IMR-90 (cell line): Measurements from ENCODE around the gene FIBCD1. TPM values are rescaled to one million over a fixed set of nuclear protein-coding genes. Genes with fewer than 3 reads are reported as not detected.

Experiments used
- ATAC-seq: fragments of 200-7000 bp; cut with Tn5 transposase; 2 replicates; pipeline ENCODE4 v1.9.1; 2020; ENCODE audit warnings: low read depth, mild to moderate bottlenecking, moderate library complexity
- BruUV-seq: library from RNA; stranded (reverse); fragments of 400-500 nt; replicated peaks from 2 replicates; lab custom pipeline; 2021; lab: Mats Ljungman, UMichigan
- CTCF ChIA-PET: fragments of 300-600 bp; formaldehyde crosslinking; extraction: SDS; loops from one replicate; lab custom pipeline; 2021; ENCODE audit warnings: antibody characterized with exemption; lab: Yijun Ruan, JAX
- POLR2A ChIA-PET: fragments of 300-600 bp; sonication (Branson Sonifier 250); formaldehyde crosslinking; loops from one replicate; lab custom pipeline; 2022; ENCODE audit warnings: antibody characterized with exemption; ENCODE audit not compliant: unreplicated experiment; lab: Charles Lee
- DNase-seq: peaks from one replicate; pipeline ENCODE4 v3.0.0; 2013
- H2AFZ ChIP-seq: replicated peaks from 2 replicates; pipeline ENCODE3; 2013; ENCODE audit warnings: low read length, mild to moderate bottlenecking; ENCODE audit not compliant: poor library complexity
- H2AK5ac ChIP-seq: 2 replicates; pipeline ENCODE4 v1.6.1; 2013; ENCODE audit warnings: low read depth, low read length, inconsistent platforms
- H2AK9ac ChIP-seq: replicated peaks from 2 replicates; pipeline ENCODE3; 2013; ENCODE audit warnings: mild to moderate bottlenecking, low read depth, low read length, moderate library complexity; ENCODE audit not compliant: poor library complexity
- H2BK120ac ChIP-seq: 2 replicates; pipeline ENCODE4 v1.6.1; 2013; ENCODE audit warnings: low read depth, low read length, inconsistent platforms
- H2BK15ac ChIP-seq: 3 replicates; pipeline ENCODE4 v1.6.1; 2013; ENCODE audit warnings: low read depth, low read length, inconsistent platforms
- H2BK20ac ChIP-seq: 2 replicates; pipeline ENCODE4 v1.6.1; 2013; ENCODE audit warnings: low read depth, mild to moderate bottlenecking, inconsistent platforms, low read length, moderate library complexity
- H2BK5ac ChIP-seq: 2 replicates; pipeline ENCODE4 v1.6.1; 2013; ENCODE audit warnings: mild to moderate bottlenecking, low read depth, low read length, inconsistent platforms; ENCODE audit not compliant: poor library complexity, severe bottlenecking
- H3K14ac ChIP-seq: replicated peaks from 2 replicates; pipeline ENCODE4 v1.6.1; 2013; ENCODE audit warnings: low read depth, low read length, inconsistent platforms
- H3K18ac ChIP-seq: 2 replicates; pipeline ENCODE4 v1.6.1; 2013; ENCODE audit warnings: low read depth, low read length, control low read depth
- H3K23ac ChIP-seq: 2 replicates; pipeline ENCODE4 v1.6.1; 2013; ENCODE audit warnings: low read depth, low read length, inconsistent platforms
- H3K27ac ChIP-seq: 2 replicates; pipeline ENCODE4 v1.5.1; 2013; ENCODE audit warnings: mild to moderate bottlenecking, control low read depth, low read length; ENCODE audit not compliant: insufficient read depth
- H3K27me3 ChIP-seq: 2 replicates; pipeline ENCODE4 v1.6.1; 2013; ENCODE audit warnings: low read length; ENCODE audit not compliant: control insufficient read depth, insufficient read depth
- H3K36me3 ChIP-seq: 2 replicates; pipeline ENCODE4 v1.6.1; 2013; ENCODE audit warnings: low read length, mixed read lengths; ENCODE audit not compliant: control insufficient read depth, insufficient read depth
- H3K4ac ChIP-seq: 2 replicates; pipeline ENCODE4 v1.6.1; 2013; ENCODE audit warnings: low read depth, low read length, inconsistent platforms
- H3K4me1 ChIP-seq: 2 replicates; pipeline ENCODE4 v1.6.1; 2013; ENCODE audit warnings: low read length, mixed read lengths; ENCODE audit not compliant: control insufficient read depth, insufficient read depth
- H3K4me2 ChIP-seq: 2 replicates; pipeline ENCODE4 v1.6.1; 2013; ENCODE audit warnings: low read depth, mild to moderate bottlenecking, control low read depth, low read length, moderate library complexity
- H3K4me3 ChIP-seq: 2 replicates; pipeline ENCODE4 v1.5.1; 2013; ENCODE audit warnings: low read depth, mild to moderate bottlenecking, control low read depth, low read length, moderate library complexity; ENCODE audit not compliant: insufficient read depth
- H3K56ac ChIP-seq: 2 replicates; pipeline ENCODE4 v1.6.1; 2013; ENCODE audit warnings: low read length, inconsistent platforms; ENCODE audit not compliant: insufficient read depth; ENCODE audit errors: extremely low read depth
- H3K79me1 ChIP-seq, 2 experiments: 2 replicates each; pipeline ENCODE4 v1.6.1; 2013; ENCODE audit warnings: low read length in 2 of 2, inconsistent platforms in 1 of 2, low read depth in 1 of 2
- H3K9ac ChIP-seq: 2 replicates; pipeline ENCODE4 v1.6.1; 2013; ENCODE audit warnings: low read depth, low read length, control low read depth
- H3K9me1 ChIP-seq: 2 replicates; pipeline ENCODE4 v1.6.1; 2013; ENCODE audit warnings: low read length, inconsistent platforms; ENCODE audit not compliant: insufficient read depth
- H3K9me3 ChIP-seq: 2 replicates; pipeline ENCODE4 v1.6.1; 2013; ENCODE audit warnings: low read length; ENCODE audit not compliant: control insufficient read depth, insufficient read depth
- H4K20me1 ChIP-seq: 2 replicates; pipeline ENCODE4 v1.6.1; 2013; ENCODE audit warnings: low read length, inconsistent platforms; ENCODE audit not compliant: insufficient read depth
- H4K5ac ChIP-seq: 2 replicates; pipeline ENCODE4 v1.6.1; 2013; ENCODE audit warnings: mild to moderate bottlenecking, low read depth, low read length, control low read depth
- H4K8ac ChIP-seq, 2 experiments: 2 replicates each; pipeline ENCODE4 v1.6.1; 2013; ENCODE audit warnings: low read depth in 2 of 2, low read length in 2 of 2, control low read depth in 1 of 2, inconsistent platforms in 1 of 2
- H4K91ac ChIP-seq: 2 replicates; pipeline ENCODE4 v1.6.1; 2013; ENCODE audit warnings: low read depth, low read length, inconsistent platforms; ENCODE audit not compliant: insufficient read depth
- CEBPB ChIP-seq: IDR thresholded peaks from 2 replicates; pipeline ENCODE4 v1.6.1; 2012; ENCODE audit warnings: low read depth, low read length, improper control_type of control experiment
- MAFK ChIP-seq: IDR thresholded peaks from 2 replicates; pipeline ENCODE4 v1.6.1; 2012; ENCODE audit warnings: low read depth, low read length, improper control_type of control experiment
- MXI1 ChIP-seq: IDR thresholded peaks from 2 replicates; pipeline ENCODE4 v1.6.1; 2012; ENCODE audit warnings: low read depth, mild to moderate bottlenecking, low read length, moderate library complexity, borderline replicate concordance
- RAD21 ChIP-seq: IDR thresholded peaks from 2 replicates; pipeline ENCODE4 v1.6.1; 2012; ENCODE audit warnings: low read length, improper control_type of control experiment
- whole genome bisulfite sequencing, 2 experiments: methylation state at CpG; one replicate each; pipeline versions ENCODE4 v1.1.5 to v1.1.7; 2013; ENCODE audit warnings: missing lambda C conversion rate in 2 of 2; ENCODE audit not compliant: insufficient read length in 1 of 2; ENCODE audit errors: extremely low coverage in 2 of 2; 5-methylcytosine and 5-hydroxymethylcytosine counted together
- dilution Hi-C: fragments of 300-500 bp; cut with HindIII; formaldehyde crosslinking; loops from one replicate; pipeline ENCODE4 v1.14.3; 2018; ENCODE audit warnings: low sequenced_read_pairs; ENCODE audit not compliant: unreplicated experiment
- in situ Hi-C: fragments of 300-500 bp; cut with MboI; formaldehyde crosslinking; loops from 3 replicates; pipeline ENCODE4 v1.14.3; 2019; ENCODE audit warnings: low sequenced_read_pairs, inconsistent platforms, mixed read lengths
- intact Hi-C: fragments of 100-400 bp; cut with micrococcal nuclease; formaldehyde crosslinking; loops from 2 replicates; pipeline ENCODE4 v1.10.0; 2022
- polyA plus RNA-seq, 3 experiments: library from polyadenylated mRNA; depleted of rRNA; stranded (reverse); fragments of >200 nt; gene quantifications; 2 replicates each; pipeline ENCODE4 v1.2.3, GENCODE V29; 2012; ENCODE audit warnings: low replicate concordance in 1 of 3
- total RNA-seq: library from RNA; depleted of rRNA; stranded (reverse); fragments of >200 nt; gene quantifications from 2 replicates; pipeline ENCODE4 v1.2.3, GENCODE V29; 2012
- TF ChIP-seq, protein P1 (sequence below): fragments of 150-350 bp; IDR thresholded peaks from 2 replicates; pipeline ENCODE4 v1.6.1; 2016; ENCODE audit warnings: low read depth, mild to moderate bottlenecking, low read length, moderate library complexity, borderline replicate concordance

The FIBCD1 gene
- total and polyA plus RNA-seq, 2 of the 4 experiments (the other 2 are of a cell fraction), result 1.1 to 10.1 TPM

DNA sequence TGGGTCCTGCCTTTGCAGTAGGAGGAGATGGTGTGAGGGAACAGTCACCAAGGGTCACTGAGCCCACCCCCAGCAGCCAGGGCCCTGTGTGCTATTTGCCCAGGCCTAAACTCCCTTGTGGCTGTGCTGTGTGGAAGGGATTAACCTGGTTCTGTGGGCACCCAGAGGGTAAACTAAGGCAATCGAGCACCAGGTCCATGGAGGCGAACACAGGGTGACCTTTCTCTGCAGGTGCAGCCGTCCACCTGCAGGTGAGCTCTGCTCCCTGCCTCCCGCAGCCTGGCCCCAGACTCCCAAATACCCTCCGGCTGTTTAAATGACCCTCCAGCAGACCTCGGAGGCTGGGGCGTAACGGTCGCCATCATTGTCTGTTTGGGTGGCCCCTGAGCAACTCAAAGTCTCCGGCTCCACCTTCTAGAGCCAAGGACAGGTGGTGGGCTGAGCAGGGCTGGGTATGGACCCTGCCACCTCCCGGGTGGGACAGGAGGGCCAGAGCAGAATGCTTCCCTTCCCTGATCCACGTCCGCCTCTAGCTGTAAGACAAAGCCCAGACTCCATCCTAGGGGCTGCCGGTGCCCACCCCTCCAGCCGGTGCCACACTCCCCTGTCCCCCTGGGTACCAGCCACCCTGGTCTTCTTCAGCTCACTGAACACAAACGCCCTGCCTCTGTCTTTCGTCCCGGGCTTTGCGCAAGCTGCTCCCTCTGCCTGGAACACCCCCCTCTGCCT lies 34.1 kb upstream of the FIBCD1 start:
- TF ChIP-seq MAFK, result no peak
- TF ChIP-seq MXI1, result no peak
- TF ChIP-seq CEBPB, result no peak
- no peak for TF ChIP-seq RAD21
- TF ChIP-seq, protein P1, sequence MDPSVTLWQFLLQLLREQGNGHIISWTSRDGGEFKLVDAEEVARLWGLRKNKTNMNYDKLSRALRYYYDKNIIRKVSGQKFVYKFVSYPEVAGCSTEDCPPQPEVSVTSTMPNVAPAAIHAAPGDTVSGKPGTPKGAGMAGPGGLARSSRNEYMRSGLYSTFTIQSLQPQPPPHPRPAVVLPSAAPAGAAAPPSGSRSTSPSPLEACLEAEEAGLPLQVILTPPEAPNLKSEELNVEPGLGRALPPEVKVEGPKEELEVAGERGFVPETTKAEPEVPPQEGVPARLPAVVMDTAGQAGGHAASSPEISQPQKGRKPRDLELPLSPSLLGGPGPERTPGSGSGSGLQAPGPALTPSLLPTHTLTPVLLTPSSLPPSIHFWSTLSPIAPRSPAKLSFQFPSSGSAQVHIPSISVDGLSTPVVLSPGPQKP, result no peak
- H2BK20ac ChIP-seq, result no peak overlapping the region
- H4K20me1 ChIP-seq, result no peaks in the 10 kb centered on the region
- H3K36me3 ChIP-seq, result no peaks in the 10 kb centered on the region
- H3K4me2 ChIP-seq, result no peak overlapping the region
- WGBS, 2 experiments, result 76% methylated on average over 13 of the region's 19 CpGs; no CpG with 5 or more reads in 1 of the 2 experiments
- no peak overlapping the region for H2BK5ac ChIP-seq
- no peak overlapping the region for H3K9ac ChIP-seq
- H3K27ac ChIP-seq, result no peak overlapping the region
- no peak overlapping the region for H2AK5ac ChIP-seq
- no peak overlapping the region for H4K91ac ChIP-seq
- H3K23ac ChIP-seq, result no peak overlapping the region
- H2BK120ac ChIP-seq, result no peak overlapping the region
- no peak overlapping the region for H3K56ac ChIP-seq
- no peaks in the 10 kb centered on the region for H3K9me1 ChIP-seq
- H2AFZ ChIP-seq, result no peak overlapping the region
- DNase-seq (no peak), ATAC-seq (no peak)
- H4K5ac ChIP-seq, result no peak overlapping the region
- in situ Hi-C loops, result no loop called here
- no TSS peak for BruUV-seq
- peaks cover 46% of the 10 kb centered on the region for H3K27me3 ChIP-seq
- H3K4ac ChIP-seq, result no peak overlapping the region
- H4K8ac ChIP-seq, result no peak overlapping the region
- H3K9me3 ChIP-seq, result no peaks in the 10 kb centered on the region
- H2AK9ac ChIP-seq, result no peak overlapping the region
- ChIA-PET POLR2A (no interaction called here), CTCF (no interaction called here)
- H3K18ac ChIP-seq, result no peak overlapping the region
- H3K79me1 ChIP-seq, result no peaks in the 10 kb centered on the region
- no peaks in the 10 kb centered on the region for H3K4me1 ChIP-seq
- intact Hi-C loops, result no loop called here
- H3K14ac ChIP-seq, result no peak overlapping the region
- no peak overlapping the region for H3K4me3 ChIP-seq
- H2BK15ac ChIP-seq, result no peak overlapping the region
- dilution Hi-C loops, result no loop called here
